ENCODE results near the gene SEC14L2. TPM values are rescaled to one million over a fixed set of nuclear protein-coding genes. Genes with fewer than 3 reads are reported as not detected.

Gene SEC14L2
- total RNA-seq, 1 donor from 2014 or later, result 13.2 TPM

DNA sequence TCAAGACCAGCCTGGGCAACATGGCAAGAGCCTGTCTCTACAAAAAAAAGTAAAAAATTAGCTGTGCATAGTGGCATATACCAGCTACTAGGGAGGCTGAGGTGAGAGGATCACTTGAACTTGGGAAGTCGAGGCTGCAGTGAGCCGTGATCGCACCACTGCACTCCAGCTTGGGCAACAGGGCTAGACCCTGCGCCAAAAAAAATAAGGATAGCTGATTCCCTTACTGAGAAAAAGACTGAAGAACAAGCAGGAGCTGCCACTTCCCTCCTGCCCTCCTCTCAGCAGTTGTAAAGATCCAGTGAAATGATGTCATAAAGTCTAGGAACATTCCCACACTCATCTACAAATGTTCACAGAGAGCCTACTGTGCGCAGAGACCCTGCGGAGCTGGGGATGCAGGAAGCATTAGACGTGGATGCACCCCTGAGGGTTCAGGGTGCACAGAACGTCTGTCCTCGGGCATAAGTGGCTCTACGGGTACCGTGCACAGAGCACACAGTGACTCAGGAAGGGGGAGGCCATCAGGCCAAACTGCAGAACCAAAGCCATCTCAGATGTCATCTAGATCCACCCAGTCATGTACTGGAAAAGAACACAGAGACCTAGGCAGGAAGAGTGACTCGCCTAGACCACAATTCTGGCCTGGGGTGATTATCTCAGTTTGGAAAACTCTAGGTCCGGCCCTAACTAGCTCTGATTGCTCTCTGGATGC, 11.7 kb downstream of the SEC14L2 start:
- Mint-ChIP-seq H3K4me1 (ENCODE audit: low read depth) (peaks cover 1% of the 10 kb centered on the region), H3K9me3 (ENCODE audit: low read depth) (no peaks in the 10 kb centered on the region)

DNA sequence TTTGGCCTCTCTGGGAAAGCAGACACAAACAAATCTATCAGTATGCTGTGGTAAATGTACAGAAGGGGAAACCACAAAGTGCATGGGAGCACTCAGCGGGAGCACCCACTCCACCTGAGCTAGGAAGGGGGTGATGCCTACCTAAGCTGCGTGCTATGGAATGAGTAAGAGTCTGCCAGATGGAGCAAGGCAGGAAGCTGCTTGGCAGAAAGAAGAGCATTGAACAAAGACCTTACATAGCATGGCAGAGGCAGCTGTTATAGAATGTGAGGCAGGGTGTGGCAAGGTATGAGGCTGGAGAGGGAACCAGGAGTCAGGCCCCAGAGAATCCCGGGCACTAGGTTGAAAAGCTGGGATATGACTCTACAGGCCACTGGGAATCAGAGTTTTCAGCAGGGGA, 15.0 kb downstream of the SEC14L2 start:
- no peak overlapping the region for H3K4me3 Mint-ChIP-seq (ENCODE audit: low read depth)
- DNase-seq (ENCODE audit: low spot score, unreplicated experiment), result no peak
- peaks cover 25% of the 10 kb centered on the region for H3K36me3 Mint-ChIP-seq (ENCODE audit: insufficient read depth)
- H3K9me3 Mint-ChIP-seq (ENCODE audit: low read depth), result no peaks in the 10 kb centered on the region
- peaks cover 5% of the 10 kb centered on the region for H3K4me1 Mint-ChIP-seq (ENCODE audit: low read depth)
- no peaks in the 10 kb centered on the region for H3K27me3 Mint-ChIP-seq
- TF ChIP-seq, protein P1, sequence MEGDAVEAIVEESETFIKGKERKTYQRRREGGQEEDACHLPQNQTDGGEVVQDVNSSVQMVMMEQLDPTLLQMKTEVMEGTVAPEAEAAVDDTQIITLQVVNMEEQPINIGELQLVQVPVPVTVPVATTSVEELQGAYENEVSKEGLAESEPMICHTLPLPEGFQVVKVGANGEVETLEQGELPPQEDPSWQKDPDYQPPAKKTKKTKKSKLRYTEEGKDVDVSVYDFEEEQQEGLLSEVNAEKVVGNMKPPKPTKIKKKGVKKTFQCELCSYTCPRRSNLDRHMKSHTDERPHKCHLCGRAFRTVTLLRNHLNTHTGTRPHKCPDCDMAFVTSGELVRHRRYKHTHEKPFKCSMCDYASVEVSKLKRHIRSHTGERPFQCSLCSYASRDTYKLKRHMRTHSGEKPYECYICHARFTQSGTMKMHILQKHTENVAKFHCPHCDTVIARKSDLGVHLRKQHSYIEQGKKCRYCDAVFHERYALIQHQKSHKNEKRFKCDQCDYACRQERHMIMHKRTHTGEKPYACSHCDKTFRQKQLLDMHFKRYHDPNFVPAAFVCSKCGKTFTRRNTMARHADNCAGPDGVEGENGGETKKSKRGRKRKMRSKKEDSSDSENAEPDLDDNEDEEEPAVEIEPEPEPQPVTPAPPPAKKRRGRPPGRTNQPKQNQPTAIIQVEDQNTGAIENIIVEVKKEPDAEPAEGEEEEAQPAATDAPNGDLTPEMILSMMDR (IDR thresholded peaks at IDR 0.05; ENCODE audit: unreplicated experiment), result no peak
- H3K27ac Mint-ChIP-seq, result no peak overlapping the region

More for the DNA sequence above, 11.7 kb downstream of the SEC14L2 start:
- DNase-seq (ENCODE audit: low spot score, unreplicated experiment), result no peak
- H3K27ac Mint-ChIP-seq, result no peak overlapping the region
- no peaks in the 10 kb centered on the region for H3K27me3 Mint-ChIP-seq
- no peak overlapping the region for H3K4me3 Mint-ChIP-seq (ENCODE audit: low read depth)
- TF ChIP-seq, protein P1 (IDR thresholded peaks at IDR 0.05; ENCODE audit: unreplicated experiment), result no peak
- peaks cover 22% of the 10 kb centered on the region for H3K36me3 Mint-ChIP-seq (ENCODE audit: insufficient read depth)

DNA sequence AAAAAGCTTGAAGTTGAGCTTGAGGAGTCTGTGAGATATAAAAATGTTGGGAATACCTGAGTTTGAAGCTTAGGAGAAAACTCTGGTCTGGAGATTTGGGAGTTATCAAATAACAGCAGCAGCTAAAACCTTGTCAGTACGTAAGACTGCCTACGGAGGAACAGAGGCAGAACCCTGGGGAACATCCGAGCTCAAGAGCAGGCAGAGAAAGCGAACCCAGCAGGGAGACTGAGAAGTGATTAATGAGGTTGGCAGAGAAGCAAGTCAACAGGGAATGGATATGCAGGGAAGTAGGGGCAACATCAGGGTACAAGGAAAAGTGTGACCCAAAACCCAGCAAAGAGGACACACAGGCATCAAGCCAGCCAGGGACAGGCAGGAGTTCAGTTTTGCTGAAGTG, 16.2 kb downstream of the SEC14L2 start:
- H3K27ac Mint-ChIP-seq, result no peak overlapping the region
- H3K36me3 Mint-ChIP-seq (ENCODE audit: insufficient read depth), result peaks cover 25% of the 10 kb centered on the region
- H3K9me3 Mint-ChIP-seq (ENCODE audit: low read depth), result no peaks in the 10 kb centered on the region
- no peak for DNase-seq (ENCODE audit: low spot score, unreplicated experiment)
- TF ChIP-seq, protein P1 (IDR thresholded peaks at IDR 0.05; ENCODE audit: unreplicated experiment), result no peak
- no peak overlapping the region for H3K4me3 Mint-ChIP-seq (ENCODE audit: low read depth)
- H3K27me3 Mint-ChIP-seq, result no peaks in the 10 kb centered on the region
- peaks cover 17% of the 10 kb centered on the region for H3K4me1 Mint-ChIP-seq (ENCODE audit: low read depth)

DNA sequence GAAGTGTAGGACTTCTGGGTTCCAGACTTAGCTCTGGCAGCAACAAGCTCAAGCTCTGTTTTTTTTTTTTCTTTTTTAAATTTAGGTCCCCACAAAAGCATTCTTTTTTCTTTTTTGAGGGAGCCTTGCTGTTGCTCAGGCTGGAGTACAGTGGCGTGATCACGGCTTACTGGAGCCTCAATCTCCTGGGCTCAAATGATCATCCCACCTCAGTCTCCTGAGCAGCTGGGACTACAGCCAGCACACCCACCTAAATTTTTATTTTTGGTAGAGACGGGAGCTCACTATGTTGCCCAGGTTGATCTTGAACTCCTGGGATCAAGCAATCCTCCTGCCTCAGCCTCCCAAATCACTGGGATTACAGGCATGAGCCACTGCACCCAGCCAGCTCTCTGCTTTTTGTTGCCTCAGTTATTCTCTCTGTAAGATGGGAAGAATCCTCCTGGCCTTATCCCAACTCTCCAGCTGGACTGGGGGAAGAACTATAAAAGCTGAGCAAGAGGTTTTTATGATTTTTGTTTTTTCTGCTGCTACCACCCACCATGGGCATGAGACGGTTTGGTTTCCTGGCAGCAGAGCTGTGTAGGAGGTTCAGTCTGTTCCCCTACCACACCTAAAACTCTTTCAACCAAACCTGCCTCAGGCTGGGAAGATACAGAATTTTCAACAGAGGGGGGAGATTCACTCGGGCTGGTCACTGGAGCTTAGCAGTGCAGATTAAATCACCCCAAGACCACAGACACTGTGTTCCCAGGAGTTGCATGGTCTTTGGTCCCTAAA, 17.1 kb downstream of the SEC14L2 start:
- DNase-seq (ENCODE audit: low spot score, unreplicated experiment), result no peak
- Mint-ChIP-seq H3K27ac (no peak overlapping the region), H3K36me3 (ENCODE audit: insufficient read depth) (peaks cover 27% of the 10 kb centered on the region), H3K9me3 (ENCODE audit: low read depth) (no peaks in the 10 kb centered on the region), H3K27me3 (no peaks in the 10 kb centered on the region), H3K4me3 (ENCODE audit: low read depth) (no peak overlapping the region), H3K4me1 (ENCODE audit: low read depth) (peaks cover 26% of the 10 kb centered on the region)
- TF ChIP-seq, protein P1 (IDR thresholded peaks at IDR 0.05; ENCODE audit: unreplicated experiment), result no peak

DNA sequence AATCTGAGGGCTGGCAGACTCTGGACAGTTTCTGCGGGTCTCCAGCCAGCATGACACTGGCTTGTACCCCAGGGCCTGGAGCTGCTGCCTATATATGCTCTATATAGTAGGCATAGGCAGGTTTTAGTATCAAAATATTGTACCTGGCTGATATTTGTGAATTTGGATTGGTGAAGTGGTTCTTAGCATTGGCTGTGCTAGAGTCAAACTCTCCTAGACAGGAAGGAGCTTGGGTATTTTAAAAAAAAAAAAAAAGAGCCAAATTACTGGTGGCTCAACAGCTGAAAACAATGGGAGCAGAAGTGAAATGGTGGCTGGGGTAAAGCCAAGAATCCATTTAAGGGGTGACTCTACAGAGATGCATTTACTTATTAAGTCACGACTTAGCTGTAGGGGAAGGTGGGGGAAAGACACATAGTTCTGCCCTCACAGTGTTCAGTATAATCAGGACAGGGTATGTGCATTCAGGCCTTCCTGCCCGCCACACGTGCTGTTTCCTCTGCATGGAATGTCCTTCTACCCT, 17.8 kb downstream of the SEC14L2 start:
- DNase-seq (ENCODE audit: low spot score, unreplicated experiment), result no peak
- TF ChIP-seq, protein P1 (IDR thresholded peaks at IDR 0.05; ENCODE audit: unreplicated experiment), result no peak
- peaks cover 33% of the 10 kb centered on the region for H3K4me1 Mint-ChIP-seq (ENCODE audit: low read depth)
- no peak overlapping the region for H3K4me3 Mint-ChIP-seq (ENCODE audit: low read depth)
- no peaks in the 10 kb centered on the region for H3K9me3 Mint-ChIP-seq (ENCODE audit: low read depth)
- no peak overlapping the region for H3K27ac Mint-ChIP-seq
- no peaks in the 10 kb centered on the region for H3K27me3 Mint-ChIP-seq
- H3K36me3 Mint-ChIP-seq (ENCODE audit: insufficient read depth), result peaks cover 24% of the 10 kb centered on the region

All from progenitor cell of endocrine pancreas (in vitro differentiated cells).